ENCODE data around the gene TBC1D1. TPM values are rescaled to one million over a fixed set of nuclear protein-coding genes. Genes with fewer than 3 reads are reported as not detected.

The TBC1D1 gene
- total and polyA plus RNA-seq, 2 donors (not counting 3 experiments of a cell fraction or from before 2014, with no cell fraction given), result 63.5 to 116 TPM

- H3K27me3 ChIP-seq (ENCODE audit: control insufficient read depth in 2 of 2, insufficient read depth in 2 of 2, low read length in 2 of 2), result no peaks in the 10 kb centered on the region
- TF ChIP-seq GATA2 (IDR thresholded peaks at IDR 0.05; ENCODE audit: insufficient read depth, insufficient read length, low read depth, low read length) (no peak), FOS (IDR thresholded peaks at IDR 0.05; ENCODE audit: borderline replicate concordance, insufficient read depth, low read length) (no peak), MAX (IDR thresholded peaks at IDR 0.05; ENCODE audit: insufficient read depth, insufficient read length) (no peak), POLR2AphosphoS5 (IDR thresholded peaks at IDR 0.05; ENCODE audit: insufficient read depth, low read depth, low read length) (no peak), JUN (IDR thresholded peaks at IDR 0.05; ENCODE audit: borderline replicate concordance, insufficient read depth, insufficient read length, low read depth) (no peak), POLR2A (IDR thresholded peaks at IDR 0.05; ENCODE audit: low read depth, low read length) (no peak), MYC (IDR thresholded peaks at IDR 0.05; ENCODE audit: low read depth, low read length) (no peak)
- no peak overlapping the region for H3K9ac ChIP-seq (replicated peaks; ENCODE audit: extremely low read depth, insufficient read depth, low read length)
- H3K9me3 ChIP-seq (replicated peaks; ENCODE audit: control insufficient read depth, insufficient read depth, low read length), result no peaks in the 10 kb centered on the region
- BruUV-seq (replicated peaks), result no TSS peak
- no peak overlapping the region for H3K4me2 ChIP-seq (ENCODE audit: insufficient read depth, low read length)
- peaks cover 3 to 8% of the 10 kb centered on the region in 2 experiments for H3K36me3 ChIP-seq (ENCODE audit: control insufficient read depth in 2 of 2, extremely low read depth in 1 of 2, insufficient read depth in 2 of 2, low read length in 2 of 2)
- FAIRE-seq (no peak), DNase-seq (ENCODE audit: low read depth, low spot score) (no peak)
- H3K9me1 ChIP-seq (replicated peaks; ENCODE audit: control insufficient read depth, extremely low read depth, insufficient read depth, low read length), result no peaks in the 10 kb centered on the region
- dilution Hi-C loops (cut with MboI; ENCODE audit: extremely low pct_ligation_motif_present, low sequenced_read_pairs), result no loop called here
- no peak overlapping the region for H3K4me3 ChIP-seq (replicated peaks in 1 of 3; ENCODE audit: insufficient read depth in 1 of 3, low read depth in 1 of 3, low read length in 3 of 3)
- H3K4me1 ChIP-seq (ENCODE audit: control insufficient read depth, extremely low read depth, insufficient read depth, low read length), result peaks cover 12% of the 10 kb centered on the region
- no peaks in the 10 kb centered on the region for H4K20me1 ChIP-seq (replicated peaks; ENCODE audit: control insufficient read depth, extremely low read depth, insufficient read depth, low read length)
- H2AFZ ChIP-seq (ENCODE audit: low read depth, low read length), result no peak overlapping the region
- no peak overlapping the region for H3K27ac ChIP-seq (ENCODE audit: insufficient read depth, low read depth, low read length)
- CTCF ChIA-PET, result no interaction called here
- no peaks in the 10 kb centered on the region for H3K79me2 ChIP-seq (ENCODE audit: control insufficient read depth, insufficient read depth, low read length)
- POLR2A ChIA-PET, result no interaction called here
- intact Hi-C loops (cut with micrococcal nuclease), result no loop called here
Observed at GRCh38 chr4:38058151-38058550, 167.3 kb downstream of the TBC1D1 start.

- BruUV-seq (replicated peaks), result no TSS peak
- dilution Hi-C loops (cut with MboI; ENCODE audit: extremely low pct_ligation_motif_present, low sequenced_read_pairs), result no loop called here
- Histone ChIP-seq H3K79me2 (ENCODE audit: control insufficient read depth, insufficient read depth, low read length) (no peaks in the 10 kb centered on the region), H3K27me3 (ENCODE audit: control insufficient read depth in 2 of 2, insufficient read depth in 2 of 2, low read length in 2 of 2) (no peaks in the 10 kb centered on the region), H3K36me3 (ENCODE audit: control insufficient read depth in 2 of 2, extremely low read depth in 1 of 2, insufficient read depth in 2 of 2, low read length in 2 of 2) (peaks cover 0 to 4% of the 10 kb centered on the region in 2 experiments), H3K4me2 (ENCODE audit: insufficient read depth, low read length) (no peak overlapping the region), H3K4me3 (replicated peaks in 1 of 3; ENCODE audit: insufficient read depth in 1 of 3, low read depth in 1 of 3, low read length in 3 of 3) (no peak overlapping the region), H3K9me3 (replicated peaks; ENCODE audit: control insufficient read depth, insufficient read depth, low read length) (no peaks in the 10 kb centered on the region), H4K20me1 (replicated peaks; ENCODE audit: control insufficient read depth, extremely low read depth, insufficient read depth, low read length) (no peaks in the 10 kb centered on the region), H3K9ac (replicated peaks; ENCODE audit: extremely low read depth, insufficient read depth, low read length) (no peak overlapping the region), H2AFZ (ENCODE audit: low read depth, low read length) (no peak overlapping the region), H3K27ac (ENCODE audit: insufficient read depth, low read depth, low read length) (no peak overlapping the region), H3K4me1 (ENCODE audit: control insufficient read depth, extremely low read depth, insufficient read depth, low read length) (peaks cover 7% of the 10 kb centered on the region), H3K9me1 (replicated peaks; ENCODE audit: control insufficient read depth, extremely low read depth, insufficient read depth, low read length) (no peaks in the 10 kb centered on the region)
- intact Hi-C loops (cut with micrococcal nuclease), result loop anchor here (5.0 kb wide), 1 partner anchor 796 kb away; the partner anchor contains the start of gene TLR6
- ChIA-PET POLR2A (no interaction called here), CTCF (interaction anchor here (0.6 to 1.6 kb wide), 3 partner anchors 119 to 1030 kb away, joined by 3 to 5 read pairs (median 3); no protein-coding TSS in a partner anchor)
- TF ChIP-seq MYC (IDR thresholded peaks at IDR 0.05; ENCODE audit: low read depth, low read length) (no peak), POLR2A (IDR thresholded peaks at IDR 0.05; ENCODE audit: low read depth, low read length) (no peak), GATA2 (IDR thresholded peaks at IDR 0.05; ENCODE audit: insufficient read depth, insufficient read length, low read depth, low read length) (no peak), CTCF (IDR thresholded peaks at IDR 0.05; ENCODE audit: extremely low read depth in 1 of 2, insufficient read depth in 1 of 2, low read depth in 1 of 2, low read length in 2 of 2) (no peak), JUN (IDR thresholded peaks at IDR 0.05; ENCODE audit: borderline replicate concordance, insufficient read depth, insufficient read length, low read depth) (no peak), POLR2AphosphoS5 (IDR thresholded peaks at IDR 0.05; ENCODE audit: insufficient read depth, low read depth, low read length) (no peak)
- FAIRE-seq (no peak), DNase-seq (ENCODE audit: low read depth, low spot score) (peak; percentile 31)
Observed at GRCh38 chr4:38060829-38061431, 170.0 kb downstream of the TBC1D1 start.

All from endothelial cell of umbilical vein (primary cell).